Dendritic cell treated with granulocyte-macrophage colony-stimulating factor and Interleukin-4, amounts not matched to agents 40 ng/mL and 50 ng/mL, for 4 days (primary cell): ENCODE results near the gene LILRA2.

Experiments used
- H3K27ac Mint-ChIP-seq: one replicate; pipeline ENCODE4 v1.8.0; 2022; ENCODE audit warnings: mild to moderate bottlenecking, mixed read lengths
- H3K27me3 Mint-ChIP-seq: one replicate; pipeline ENCODE4 v1.8.0; 2022; ENCODE audit warnings: mild to moderate bottlenecking, mixed read lengths
- H3K36me3 Mint-ChIP-seq: one replicate; pipeline ENCODE4 v1.8.0; 2022; ENCODE audit warnings: low read depth, mixed read lengths
- H3K4me1 Mint-ChIP-seq: one replicate; pipeline ENCODE4 v1.8.0; 2022; ENCODE audit warnings: low read depth, mixed read lengths
- H3K4me3 Mint-ChIP-seq: one replicate; pipeline ENCODE4 v1.8.0; 2022; ENCODE audit warnings: mild to moderate bottlenecking, moderate library complexity, mixed read lengths
- H3K9me3 Mint-ChIP-seq: one replicate; pipeline ENCODE4 v1.8.0; 2022; ENCODE audit warnings: mixed read lengths
- intact Hi-C: fragments of 100-400 bp; cut with micrococcal nuclease; formaldehyde crosslinking; loops from one replicate; pipeline ENCODE4 v1.15.0; 2022

Gene LILRA2

GRCh38 chr19:54573330-54573872 is at the start of gene LILRA2:
Gene LILRA2, plus strand, starts transcription at chr19:54573790. Its CDS starts 89 bp downstream, at chr19:54573879.
- no peaks in the 10 kb centered on the region for H3K27me3 Mint-ChIP-seq
- intact Hi-C loops: loop anchor here (5.0 kb wide), 1 partner anchor 34 kb away; no protein-coding TSS in a partner anchor
- peaks cover 29% of the 10 kb centered on the region for H3K36me3 Mint-ChIP-seq
- H3K9me3 Mint-ChIP-seq: no peaks in the 10 kb centered on the region
- peak within 1 kb of the TSS; percentile 85 for H3K27ac Mint-ChIP-seq
- peak within 1 kb of the TSS; percentile 66 for H3K4me3 Mint-ChIP-seq
- H3K4me1 Mint-ChIP-seq: peaks cover 71% of the 10 kb centered on the region

DNA sequence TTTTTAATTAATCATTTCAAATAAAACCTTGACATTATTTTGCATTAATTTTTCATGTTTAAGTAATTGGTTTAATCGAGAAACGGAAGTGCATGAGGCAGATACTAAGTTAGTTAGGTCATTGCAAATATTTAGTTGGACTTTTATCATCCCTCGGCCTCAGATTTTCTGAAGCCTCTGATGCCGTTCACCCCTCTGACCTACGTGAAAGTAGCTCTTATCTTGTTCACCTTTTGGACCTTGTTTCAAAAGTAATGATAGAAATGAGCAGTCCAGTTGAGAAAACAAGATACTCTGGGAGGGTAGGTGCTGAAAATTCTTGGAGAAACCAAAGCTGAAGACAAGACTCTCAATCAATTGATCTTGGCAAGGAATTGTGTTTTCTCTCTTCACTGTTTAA is 48.0 kb upstream of the LILRA2 start:
- intact Hi-C loops: no loop called here
- H3K4me3 Mint-ChIP-seq: no peak overlapping the region
- H3K9me3 Mint-ChIP-seq: peaks cover 12% of the 10 kb centered on the region
- H3K36me3 Mint-ChIP-seq: no peaks in the 10 kb centered on the region
- H3K4me1 Mint-ChIP-seq: peaks cover 31% of the 10 kb centered on the region
- H3K27me3 Mint-ChIP-seq: peaks cover 71% of the 10 kb centered on the region
- no peak overlapping the region for H3K27ac Mint-ChIP-seq

DNA sequence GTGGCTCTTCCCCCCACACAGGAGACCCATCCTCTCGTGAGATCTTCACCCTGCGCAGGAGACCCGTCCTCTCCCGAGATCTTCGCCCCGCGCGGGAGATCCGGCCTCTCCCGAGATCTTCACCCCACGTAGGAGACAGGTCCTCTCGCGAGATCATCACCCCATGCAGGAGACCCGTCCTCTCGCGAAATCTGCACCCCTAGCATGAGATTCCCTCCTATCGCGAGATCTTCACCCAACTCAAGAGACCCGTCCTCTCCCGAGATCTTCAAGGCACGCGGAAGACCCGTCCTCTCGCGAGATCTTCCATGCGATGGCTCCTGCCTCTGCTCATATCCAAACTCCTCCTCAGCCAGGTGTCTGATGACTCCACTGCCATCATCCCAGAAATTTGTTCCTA is 46.6 kb upstream of the LILRA2 start:
- no peaks in the 10 kb centered on the region for H3K36me3 Mint-ChIP-seq
- intact Hi-C loops: no loop called here
- H3K4me1 Mint-ChIP-seq: peaks cover 18% of the 10 kb centered on the region
- H3K4me3 Mint-ChIP-seq: no peak overlapping the region
- peaks cover 12% of the 10 kb centered on the region for H3K9me3 Mint-ChIP-seq
- peaks cover 61% of the 10 kb centered on the region for H3K27me3 Mint-ChIP-seq
- no peak overlapping the region for H3K27ac Mint-ChIP-seq

DNA sequence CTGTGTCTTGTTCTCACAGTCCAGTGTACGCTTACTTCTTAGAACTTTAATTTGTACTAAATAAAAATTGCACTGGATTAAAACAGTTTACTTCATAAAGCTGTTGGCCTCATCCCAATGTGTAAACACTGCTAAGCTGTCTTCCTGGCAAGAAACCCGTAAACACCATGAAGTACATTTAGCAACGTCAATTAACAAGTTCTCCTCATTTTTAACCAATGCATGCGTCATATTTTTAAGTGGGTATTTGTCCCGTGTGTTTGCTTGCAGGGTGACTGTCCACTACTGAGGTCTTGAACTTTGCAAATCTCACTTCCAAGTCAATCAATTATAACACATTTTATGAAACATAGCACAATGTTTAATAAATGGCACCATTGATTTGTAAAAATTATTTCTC is 42.7 kb upstream of the LILRA2 start:
- intact Hi-C loops: no loop called here
- no peak overlapping the region for H3K27ac Mint-ChIP-seq
- peaks cover 12% of the 10 kb centered on the region for H3K9me3 Mint-ChIP-seq
- H3K4me1 Mint-ChIP-seq: peaks cover 23% of the 10 kb centered on the region
- peaks cover 58% of the 10 kb centered on the region for H3K27me3 Mint-ChIP-seq
- no peak overlapping the region for H3K4me3 Mint-ChIP-seq
- no peaks in the 10 kb centered on the region for H3K36me3 Mint-ChIP-seq

GRCh38 chr19:54532528-54532927 is 41.1 kb upstream of the LILRA2 start:
- intact Hi-C loops: no loop called here

DNA sequence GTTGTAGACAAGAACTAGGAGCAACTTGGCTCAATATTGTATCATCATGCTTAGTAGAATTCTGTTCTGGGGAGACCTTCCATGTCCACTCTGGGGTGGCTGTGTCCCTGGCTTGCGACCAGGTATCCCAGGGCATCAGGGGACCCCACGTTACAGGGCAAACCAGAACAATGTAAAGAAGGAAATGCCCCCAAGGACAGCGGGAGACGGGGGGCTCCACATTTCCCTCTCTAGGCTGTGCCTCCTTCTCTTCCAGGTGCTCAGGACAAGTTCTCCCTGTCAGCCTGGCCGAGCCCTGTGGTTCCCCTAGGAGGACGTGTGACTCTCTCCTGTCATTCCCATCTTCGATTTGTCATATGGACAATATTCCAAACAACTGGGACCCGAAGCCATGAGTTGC is 40.1 kb upstream of the LILRA2 start:
- peaks cover 63% of the 10 kb centered on the region for H3K27me3 Mint-ChIP-seq
- H3K4me1 Mint-ChIP-seq: peaks cover 28% of the 10 kb centered on the region
- H3K4me3 Mint-ChIP-seq: no peak overlapping the region
- intact Hi-C loops: no loop called here
- H3K36me3 Mint-ChIP-seq: no peaks in the 10 kb centered on the region
- H3K27ac Mint-ChIP-seq: no peak overlapping the region
- no peaks in the 10 kb centered on the region for H3K9me3 Mint-ChIP-seq

More at GRCh38 chr19:54532528-54532927, 41.1 kb upstream of the LILRA2 start:
- H3K4me1 Mint-ChIP-seq: peaks cover 28% of the 10 kb centered on the region
- H3K4me3 Mint-ChIP-seq: no peak overlapping the region
- H3K27me3 Mint-ChIP-seq: peaks cover 61% of the 10 kb centered on the region
- peaks cover 4% of the 10 kb centered on the region for H3K9me3 Mint-ChIP-seq
- H3K36me3 Mint-ChIP-seq: no peaks in the 10 kb centered on the region
- no peak overlapping the region for H3K27ac Mint-ChIP-seq

GRCh38 chr19:54534156-54534555 is 39.4 kb upstream of the LILRA2 start:
- no peaks in the 10 kb centered on the region for H3K9me3 Mint-ChIP-seq
- H3K4me1 Mint-ChIP-seq: peaks cover 28% of the 10 kb centered on the region
- no peaks in the 10 kb centered on the region for H3K36me3 Mint-ChIP-seq
- intact Hi-C loops: no loop called here
- H3K4me3 Mint-ChIP-seq: no peak overlapping the region
- peaks cover 65% of the 10 kb centered on the region for H3K27me3 Mint-ChIP-seq
- H3K27ac Mint-ChIP-seq: no peak overlapping the region

- Mint-ChIP-seq H3K9me3 (no peaks in the 10 kb centered on the region), H3K27me3 (peaks cover 76% of the 10 kb centered on the region), H3K4me1 (peaks cover 28% of the 10 kb centered on the region), H3K4me3 (no peak overlapping the region), H3K36me3 (no peaks in the 10 kb centered on the region), H3K27ac (no peak overlapping the region)
- intact Hi-C loops: no loop called here
Observed at GRCh38 chr19:54535601-54536000, 38.0 kb upstream of the LILRA2 start.

GRCh38 chr19:54536956-54537355 is 36.6 kb upstream of the LILRA2 start:
- peaks cover 84% of the 10 kb centered on the region for H3K27me3 Mint-ChIP-seq
- no peaks in the 10 kb centered on the region for H3K36me3 Mint-ChIP-seq
- H3K4me1 Mint-ChIP-seq: peaks cover 33% of the 10 kb centered on the region
- H3K27ac Mint-ChIP-seq: no peak overlapping the region
- intact Hi-C loops: no loop called here
- H3K4me3 Mint-ChIP-seq: no peak overlapping the region
- no peaks in the 10 kb centered on the region for H3K9me3 Mint-ChIP-seq

DNA sequence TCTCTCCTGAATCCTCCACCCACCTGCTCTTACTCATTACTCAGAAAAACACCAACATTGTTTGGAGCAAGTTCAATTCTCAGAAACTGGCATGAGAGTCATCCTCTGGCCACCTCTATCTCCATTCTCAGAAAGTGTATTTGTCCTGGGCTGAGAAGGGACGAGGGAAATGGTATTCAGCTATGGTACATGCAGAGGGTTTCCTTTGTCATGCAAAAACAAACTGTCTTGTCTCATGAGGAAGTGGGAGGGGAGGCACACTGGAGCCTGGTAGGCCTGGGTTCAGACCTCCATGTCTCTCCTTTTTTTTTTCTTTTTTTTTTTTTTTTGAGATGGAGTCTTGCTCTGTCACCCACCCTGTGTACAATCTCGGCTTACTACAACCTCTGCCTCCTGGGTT is 31.9 kb upstream of the LILRA2 start:
- H3K27ac Mint-ChIP-seq: no peak overlapping the region
- H3K9me3 Mint-ChIP-seq: no peaks in the 10 kb centered on the region
- H3K27me3 Mint-ChIP-seq: peaks cover 79% of the 10 kb centered on the region
- intact Hi-C loops: no loop called here
- no peaks in the 10 kb centered on the region for H3K36me3 Mint-ChIP-seq
- peaks cover 5% of the 10 kb centered on the region for H3K4me1 Mint-ChIP-seq
- no peak overlapping the region for H3K4me3 Mint-ChIP-seq

GRCh38 chr19:54548806-54549205 is 24.8 kb upstream of the LILRA2 start:
- Mint-ChIP-seq H3K4me3 (no peak overlapping the region), H3K27me3 (peaks cover 51% of the 10 kb centered on the region), H3K36me3 (no peaks in the 10 kb centered on the region), H3K9me3 (no peaks in the 10 kb centered on the region), H3K4me1 (peaks cover 12% of the 10 kb centered on the region), H3K27ac (no peak overlapping the region)
- intact Hi-C loops: no loop called here

- no peak overlapping the region for H3K4me3 Mint-ChIP-seq
- no peak overlapping the region for H3K27ac Mint-ChIP-seq
- H3K9me3 Mint-ChIP-seq: no peaks in the 10 kb centered on the region
- H3K27me3 Mint-ChIP-seq: peaks cover 53% of the 10 kb centered on the region
- H3K36me3 Mint-ChIP-seq: no peaks in the 10 kb centered on the region
- H3K4me1 Mint-ChIP-seq: peaks cover 12% of the 10 kb centered on the region
- intact Hi-C loops: no loop called here
Observed at GRCh38 chr19:54549224-54549623, 24.4 kb upstream of the LILRA2 start.

GRCh38 chr19:54551293-54551692 is 22.3 kb upstream of the LILRA2 start:
- intact Hi-C loops: no loop called here
- Mint-ChIP-seq H3K4me1 (peaks cover 17% of the 10 kb centered on the region), H3K36me3 (no peaks in the 10 kb centered on the region), H3K9me3 (no peaks in the 10 kb centered on the region), H3K27ac (no peak overlapping the region), H3K4me3 (no peak overlapping the region), H3K27me3 (peaks cover 52% of the 10 kb centered on the region)

DNA sequence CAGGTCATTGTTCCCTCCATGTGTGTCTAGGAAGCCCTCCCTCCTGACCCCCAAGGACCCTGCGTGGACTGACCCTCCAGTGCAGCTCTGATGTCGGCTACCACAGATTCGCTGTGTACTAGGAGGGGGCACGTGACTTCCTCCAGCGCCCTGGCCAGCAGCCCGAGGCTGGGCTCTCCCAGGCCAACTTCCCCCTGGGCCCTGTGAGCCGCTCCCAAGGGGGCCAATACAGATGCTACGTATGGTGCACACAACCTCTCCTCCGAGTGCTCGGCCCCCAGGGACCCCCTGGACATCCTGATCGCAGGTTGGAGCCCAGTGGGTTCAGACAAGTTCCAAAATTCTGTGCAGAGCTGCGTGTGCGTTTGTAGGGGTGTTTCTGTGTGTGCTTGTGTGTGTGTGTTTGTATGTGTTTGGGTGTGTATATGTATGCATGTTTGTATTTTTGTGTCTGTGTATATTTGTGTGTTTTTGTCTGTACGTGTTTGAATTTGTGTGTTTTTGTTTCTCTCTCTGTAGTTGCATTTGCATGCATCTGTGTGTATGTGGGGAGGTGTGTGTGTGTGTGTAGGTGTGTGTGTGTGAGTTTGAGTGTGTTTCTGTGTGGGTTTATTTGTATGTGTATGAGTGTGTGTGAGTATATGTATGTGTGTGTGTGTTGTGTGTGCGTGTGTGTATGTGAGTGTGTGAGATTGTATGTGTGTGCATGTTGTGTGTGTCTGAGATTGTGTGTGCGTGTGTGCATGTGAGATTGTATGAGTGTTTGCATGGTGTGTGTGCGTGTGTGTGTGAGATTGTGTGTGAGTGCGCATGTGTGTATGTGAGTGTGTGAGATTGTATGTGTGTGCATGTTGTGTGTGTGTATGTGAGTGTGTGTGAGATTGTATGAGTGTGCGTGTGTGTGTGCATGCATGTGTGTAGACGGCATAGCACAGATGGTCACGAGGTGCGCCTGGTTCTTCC is 21.4 kb upstream of the LILRA2 start:
- no peak overlapping the region for H3K27ac Mint-ChIP-seq
- H3K4me1 Mint-ChIP-seq: peaks cover 17% of the 10 kb centered on the region
- H3K36me3 Mint-ChIP-seq: no peaks in the 10 kb centered on the region
- intact Hi-C loops: no loop called here
- no peak overlapping the region for H3K4me3 Mint-ChIP-seq
- peaks cover 43% of the 10 kb centered on the region for H3K27me3 Mint-ChIP-seq
- H3K9me3 Mint-ChIP-seq: no peaks in the 10 kb centered on the region
